HepG2 (cell line): ENCODE data around the gene RPS6KB2. TPM values are rescaled to one million over a fixed set of nuclear protein-coding genes. Genes with fewer than 3 reads are reported as not detected.

ENCODE experiments used
- ATAC-seq: fragments of 200-7000 bp; cut with Tn5 transposase; 3 replicates; pipeline ENCODE4 v1.9.1; 2020; ENCODE audit warnings: mild to moderate bottlenecking, moderate library complexity
- BruUV-seq: library from RNA; stranded (reverse); fragments of 400-500 nt; replicated peaks from 2 replicates; lab custom pipeline; 2021; lab: Mats Ljungman, UMichigan
- CTCF ChIA-PET: fragments of 300-600 bp; formaldehyde crosslinking; extraction: SDS; loops from one replicate; lab custom pipeline; 2021; ENCODE audit warnings: low total read pairs, inconsistent platforms, low intra/inter-chr PET ratio; lab: Yijun Ruan, JAX
- POLR2A ChIA-PET: fragments of 350-600 bp; sonication (Branson Sonifier 250); formaldehyde crosslinking; loops from one replicate; lab custom pipeline; 2020; ENCODE audit warnings: antibody characterized with exemption, inconsistent platforms; lab: Yijun Ruan, JAX
- DNase-seq: peaks from one replicate; pipeline ENCODE4 v3.0.0-alpha.2; 2015; ENCODE audit warnings: low spot score
- FAIRE-seq: peaks from 3 replicates; lab custom pipeline; 2011; peaks lifted over from hg19 to GRCh38; lab: Jason Lieb, UNC
- H2AFZ ChIP-seq: one replicate; pipeline ENCODE4 v1.6.1; 2011; ENCODE audit warnings: low read length, inconsistent platforms
- H3K27ac ChIP-seq: fragments of 300-600 bp; 3 replicates; pipeline ENCODE4 v1.8.0; 2011; ENCODE audit warnings: mixed run types, mild to moderate bottlenecking, mixed read lengths, low read length, inconsistent platforms; ENCODE audit not compliant: insufficient read depth; ENCODE audit errors: extremely low read length
- H3K27me3 ChIP-seq, 2 experiments: fragments of 200-600 bp in 1 of 2; 2 replicates in 1 of 2; 3 replicates in 1 of 2; pipeline versions ENCODE4 v1.6.0 to v1.8.0; 2011; ENCODE audit warnings: low read length in 2 of 2, mild to moderate bottlenecking in 2 of 2, moderate library complexity in 2 of 2, inconsistent platforms in 1 of 2; ENCODE audit not compliant: insufficient read depth in 2 of 2, control insufficient read depth in 1 of 2
- H3K36me3 ChIP-seq, 2 experiments: fragments of 200-600 bp in 1 of 2; replicated peaks in 1 of 2; 2 replicates in 1 of 2; 3 replicates in 1 of 2; pipeline versions ENCODE4 v1.5.1 to v1.8.0; 2011; ENCODE audit warnings: low read length in 2 of 2, inconsistent platforms in 1 of 2; ENCODE audit not compliant: insufficient read depth in 2 of 2, control insufficient read depth in 1 of 2
- H3K4me1 ChIP-seq: 2 replicates; pipeline ENCODE4 v1.5.1; 2012; ENCODE audit warnings: low read length, inconsistent platforms; ENCODE audit not compliant: insufficient read depth
- H3K4me2 ChIP-seq: 2 replicates; pipeline ENCODE4 v1.6.0; 2011; ENCODE audit warnings: low read depth, low read length, inconsistent platforms
- H3K4me3 ChIP-seq, 3 experiments: fragments of 200-600 bp in 1 of 3; sonication (generic), shearing (Covaris generic) in 1 of 3; replicated peaks in 1 of 3; 2 replicates each; pipeline ENCODE4 v1.5.1; 2011 to 2016; ENCODE audit warnings: low read length in 3 of 3, inconsistent platforms in 2 of 3, low read depth in 2 of 3, mild to moderate bottlenecking in 2 of 3, control low read depth in 1 of 3, mixed read lengths in 1 of 3; ENCODE audit not compliant: insufficient read depth in 1 of 3
- H3K79me2 ChIP-seq: one replicate; pipeline ENCODE4 v1.6.1; 2011; ENCODE audit warnings: low read length, inconsistent platforms; ENCODE audit not compliant: insufficient read depth
- H3K9ac ChIP-seq: 2 replicates; pipeline ENCODE4 v1.6.0; 2011; ENCODE audit warnings: mild to moderate bottlenecking, low read depth, low read length, inconsistent platforms; ENCODE audit not compliant: insufficient read depth
- H3K9me3 ChIP-seq: 2 replicates; pipeline ENCODE4 v1.5.1; 2012; ENCODE audit warnings: mild to moderate bottlenecking, low read length
- H4K20me1 ChIP-seq: 2 replicates; pipeline ENCODE4 v1.6.0; 2011; ENCODE audit warnings: inconsistent platforms, mild to moderate bottlenecking, low read length, moderate library complexity; ENCODE audit not compliant: insufficient read depth
- BCLAF1 ChIP-seq: fragments of 450-650 bp; IDR thresholded peaks from 2 replicates; pipeline ENCODE4 v1.6.1; 2017; ENCODE audit warnings: mild to moderate bottlenecking
- CEBPZ ChIP-seq: IDR thresholded peaks from 2 replicates; pipeline ENCODE4 v1.6.1; 2012; ENCODE audit warnings: low read length, improper control_type of control experiment
- GZF1 ChIP-seq: sonication (generic); formaldehyde crosslinking; IDR thresholded peaks from 2 replicates; pipeline ENCODE4 v1.5.1; 2020; ENCODE audit warnings: mild to moderate bottlenecking, missing genetic modification reagents
- HOXA3 ChIP-seq: sonication (generic); formaldehyde crosslinking; IDR thresholded peaks from 2 replicates; pipeline ENCODE4 v1.5.0; 2020; ENCODE audit warnings: missing genetic modification reagents
- SCMH1 ChIP-seq: sonication (generic); formaldehyde crosslinking; IDR thresholded peaks from 2 replicates; pipeline ENCODE4 v1.9.0; 2021; ENCODE audit warnings: missing genetic modification reagents, mild to moderate bottlenecking, borderline replicate concordance
- TRIM24 ChIP-seq: sonication (generic); formaldehyde crosslinking; IDR thresholded peaks from 2 replicates; pipeline ENCODE4 v1.8.0; 2022; ENCODE audit warnings: mild to moderate bottlenecking, missing genetic modification reagents
- ZBTB8A ChIP-seq: sonication (generic); formaldehyde crosslinking; IDR thresholded peaks from 2 replicates; pipeline ENCODE4 v1.4.0; 2020; ENCODE audit warnings: mild to moderate bottlenecking, low read depth, missing genetic modification reagents, borderline replicate concordance
- ZFAT ChIP-seq: sonication (generic); formaldehyde crosslinking; conservative IDR thresholded peaks from 2 replicates; pipeline ENCODE4 v1.8.1; 2023; ENCODE audit warnings: missing genetic modification reagents, inconsistent platforms
- ZMYM3 ChIP-seq: sonication (generic); formaldehyde crosslinking; IDR thresholded peaks from 2 replicates; pipeline ENCODE4 v1.5.1; 2020; ENCODE audit warnings: mild to moderate bottlenecking, missing genetic modification reagents
- ZNF558 ChIP-seq: sonication (generic); formaldehyde crosslinking; IDR thresholded peaks from 2 replicates; pipeline ENCODE4 v1.9.0; 2022; ENCODE audit warnings: mild to moderate bottlenecking, missing genetic modification reagents, borderline replicate concordance
- WGBS: methylation state at CpG from one replicate; pipeline ENCODE4 v1.1.6; 2017; ENCODE audit warnings: low lambda C conversion rate; 5-methylcytosine and 5-hydroxymethylcytosine counted together
- in situ Hi-C: cut with HindIII; loops from 2 replicates; pipeline ENCODE4 v1.10.0; 2017; ENCODE audit warnings: low pct_unique_long_range_greater_than_20kb; ENCODE audit not compliant: extremely low pct_ligation_motif_present
- intact Hi-C: fragments of 100-400 bp; cut with micrococcal nuclease; formaldehyde crosslinking; loops from one replicate; pipeline ENCODE4 v1.10.0; 2022; ENCODE audit not compliant: unreplicated experiment
- polyA plus RNA-seq, 8 experiments: library from polyadenylated mRNA; depleted of rRNA in 3 of 8; stranded (reverse) in 7 of 8; unstranded in 1 of 8; fragments of >200 nt; fragmentation: Illumina TruSeq in 4 of 8; extraction: Trizol in 4 of 8; gene quantifications; 2 replicates each; pipeline versions ENCODE4 v1.2.1 to v1.2.3, GENCODE V29; 2011 to 2016; ENCODE audit warnings: low read depth in 4 of 8, missing spikeins in 1 of 8, mixed read lengths in 1 of 8; ENCODE audit not compliant: insufficient read depth in 1 of 8
- total RNA-seq, 5 experiments: library from RNA; depleted of rRNA; stranded (reverse); fragments of >200 nt; fragmentation: Illumina TruSeq; extraction: Trizol; gene quantifications; 2 replicates each; pipeline ENCODE4 v1.2.3, GENCODE V29; 2016; ENCODE audit warnings: low read depth in 1 of 5

Gene RPS6KB2
- total and polyA plus RNA-seq, 2 of the 13 experiments (the other 11 are each of a cell fraction or from before 2014, with no cell fraction given): 52.9 to 54.8 TPM

- FAIRE-seq: no peak
- H3K4me2 ChIP-seq: no peak overlapping the region
- no peaks in the 10 kb centered on the region for H3K36me3 ChIP-seq
- H4K20me1 ChIP-seq: no peaks in the 10 kb centered on the region
- no peak overlapping the region for H3K9ac ChIP-seq
- CTCF ChIA-PET: no interaction called here
- H3K27ac ChIP-seq: no peak overlapping the region
- WGBS: 37% methylated on average over 7 of the region's 25 CpGs
- H3K79me2 ChIP-seq: no peaks in the 10 kb centered on the region
- H3K9me3 ChIP-seq: no peaks in the 10 kb centered on the region
- in situ Hi-C loops: no loop called here
- POLR2A ChIA-PET: interaction anchor here (1.2 to 1.5 kb wide), 2 partner anchors 7 to 23 kb away, joined by 3 to 5 read pairs; partner anchors contain the start of genes CORO1B and RPS6KB2
- H3K4me3 ChIP-seq: no peak overlapping the region
- no TSS peak for BruUV-seq
- ATAC-seq: no peak
- intact Hi-C loops: no loop called here
- H3K27me3 ChIP-seq: peaks cover 11 to 61% of the 10 kb centered on the region in 2 experiments; a peak in 4 of 5 replicates
- no peak overlapping the region for H2AFZ ChIP-seq
- no peak for DNase-seq
- no peak for TF ChIP-seq BCLAF1
- TF ChIP-seq CEBPZ: no peak
- no peak for TF ChIP-seq ZMYM3 (CRISPR knock-in tag)
- TF ChIP-seq GZF1 (CRISPR knock-in tag): no peak
- TF ChIP-seq HOXA3 (CRISPR knock-in tag): no peak
- no peak for TF ChIP-seq TRIM24 (CRISPR knock-in tag)
- TF ChIP-seq ZFAT (CRISPR knock-in tag): no peak
- no peak for TF ChIP-seq ZNF558
- TF ChIP-seq SCMH1 (CRISPR knock-in tag): no peak
- TF ChIP-seq ZBTB8A (CRISPR knock-in tag): no peak
- TF ChIP-seq, all 625 proteins: peak for 0
- H3K4me1 ChIP-seq: peaks cover 14% of the 10 kb centered on the region
These were observed 22.7 kb downstream of the RPS6KB2 start for GRCh38 chr11:67450796-67451657.
